Keratinocyte (primary cell): ENCODE data around the gene AKAP6.

Experiments used
- EZH2 ChIP-seq: IDR thresholded peaks from one replicate; pipeline ENCODE4 v1.6.1; 2012; ENCODE audit warnings: inconsistent platforms, mild to moderate bottlenecking, low read length, moderate library complexity
- TF ChIP-seq, protein P1 (sequence below), 3 experiments: IDR thresholded peaks in 1 of 3; conservative IDR thresholded peaks in 1 of 3; optimal IDR thresholded peaks in 1 of 3; 2 replicates in 2 of 3; 3 replicates in 1 of 3; pipeline versions ENCODE3 to v1.5.1; 2011; ENCODE audit warnings: low read length in 3 of 3, mild to moderate bottlenecking in 3 of 3, moderate library complexity in 2 of 3, control low read depth in 1 of 3, inconsistent platforms in 1 of 3; ENCODE audit not compliant: insufficient read depth in 2 of 3; ENCODE audit errors: extremely low read depth in 1 of 3

DNA sequence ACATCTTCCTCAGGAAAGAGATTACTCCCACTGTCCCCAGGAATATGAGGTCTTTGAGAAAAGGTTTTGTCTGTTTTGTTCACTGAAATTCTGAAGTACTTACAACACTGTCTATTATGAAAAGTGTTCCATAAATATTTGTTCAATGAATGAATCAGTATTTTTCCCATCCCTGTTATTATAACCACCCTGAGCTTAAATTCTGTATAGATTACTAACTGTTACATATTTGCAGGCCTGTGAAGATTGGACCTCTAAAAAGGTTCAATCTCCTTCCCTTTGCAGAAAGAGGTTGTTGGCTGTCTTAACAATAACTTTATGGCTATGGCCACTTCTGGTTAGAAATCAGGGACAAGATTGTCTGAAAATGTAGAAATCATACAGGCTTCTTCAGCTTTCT, 435.0 kb downstream of the AKAP6 start:
- TF ChIP-seq, protein P1, sequence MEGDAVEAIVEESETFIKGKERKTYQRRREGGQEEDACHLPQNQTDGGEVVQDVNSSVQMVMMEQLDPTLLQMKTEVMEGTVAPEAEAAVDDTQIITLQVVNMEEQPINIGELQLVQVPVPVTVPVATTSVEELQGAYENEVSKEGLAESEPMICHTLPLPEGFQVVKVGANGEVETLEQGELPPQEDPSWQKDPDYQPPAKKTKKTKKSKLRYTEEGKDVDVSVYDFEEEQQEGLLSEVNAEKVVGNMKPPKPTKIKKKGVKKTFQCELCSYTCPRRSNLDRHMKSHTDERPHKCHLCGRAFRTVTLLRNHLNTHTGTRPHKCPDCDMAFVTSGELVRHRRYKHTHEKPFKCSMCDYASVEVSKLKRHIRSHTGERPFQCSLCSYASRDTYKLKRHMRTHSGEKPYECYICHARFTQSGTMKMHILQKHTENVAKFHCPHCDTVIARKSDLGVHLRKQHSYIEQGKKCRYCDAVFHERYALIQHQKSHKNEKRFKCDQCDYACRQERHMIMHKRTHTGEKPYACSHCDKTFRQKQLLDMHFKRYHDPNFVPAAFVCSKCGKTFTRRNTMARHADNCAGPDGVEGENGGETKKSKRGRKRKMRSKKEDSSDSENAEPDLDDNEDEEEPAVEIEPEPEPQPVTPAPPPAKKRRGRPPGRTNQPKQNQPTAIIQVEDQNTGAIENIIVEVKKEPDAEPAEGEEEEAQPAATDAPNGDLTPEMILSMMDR (optimal IDR thresholded peaks at IDR 0.05 in 1 of 3, IDR thresholded peaks at IDR 0.05 in 1 of 3, conservative IDR thresholded peaks at IDR 0.05 in 1 of 3; ENCODE audit: extremely low read depth in 1 of 3, insufficient read depth in 2 of 3, low read length in 3 of 3) = no peak
- TF ChIP-seq EZH2 = no peak
